Spleen (tissue), 11 donors: ENCODE data around the gene EIF3L. TPM values are rescaled to one million over a fixed set of nuclear protein-coding genes. Genes with fewer than 3 reads are reported as not detected.

ENCODE experiments used
- DNase-seq: peaks from one replicate; pipeline ENCODE4 v3.0.0-alpha.2; 2020
- H3K27ac ChIP-seq, 8 donors: fragments of 200-600 bp; sonication (generic) in 7 of 8; 1 replicate in 4 of 8; 2 replicates in 4 of 8; pipeline versions ENCODE4 v1.5.0 to v1.8.0; 2016 to 2021; ENCODE audit warnings: inconsistent platforms in 4 of 8, mild to moderate bottlenecking in 4 of 8, moderate library complexity in 1 of 8
- H3K27me3 ChIP-seq, 7 donors: fragments of 200-600 bp; sonication (generic) in 6 of 7; replicated peaks in 1 of 7; 1 replicate in 4 of 7; 2 replicates in 3 of 7; pipeline versions ENCODE4 v1.5.0 to v1.8.0; 2016 to 2021; ENCODE audit warnings: inconsistent platforms in 3 of 7, mild to moderate bottlenecking in 1 of 7
- H3K36me3 ChIP-seq, 6 donors: fragments of 200-600 bp; sonication (generic) in 5 of 6; 1 replicate in 4 of 6; 2 replicates in 2 of 6; pipeline versions ENCODE4 v1.5.0 to v1.8.0; 2016 to 2021; ENCODE audit warnings: inconsistent platforms in 2 of 6
- H3K4me1 ChIP-seq, 6 donors: fragments of 200-600 bp; sonication (generic) in 5 of 6; 1 replicate in 3 of 6; 2 replicates in 3 of 6; pipeline versions ENCODE4 v1.5.0 to v1.8.0; 2016 to 2021; ENCODE audit warnings: inconsistent platforms in 3 of 6
- H3K4me3 ChIP-seq, 8 donors: fragments of 200-600 bp; sonication (generic) in 7 of 8; 1 replicate in 4 of 8; 2 replicates in 4 of 8; pipeline versions ENCODE4 v1.5.0 to v1.8.0; 2016 to 2021; ENCODE audit warnings: inconsistent platforms in 4 of 8, mild to moderate bottlenecking in 4 of 8, moderate library complexity in 2 of 8
- H3K9me3 ChIP-seq, 8 donors: fragments of 200-600 bp; sonication (generic) in 7 of 8; 1 replicate in 4 of 8; 2 replicates in 4 of 8; pipeline versions ENCODE4 v1.5.0 to v1.8.0; 2016 to 2021; ENCODE audit warnings: inconsistent platforms in 4 of 8
- POLR2A ChIP-seq, 3 donors: fragments of 450-650 bp; IDR thresholded peaks; one replicate each; pipeline ENCODE4 v1.5.1; 2017; ENCODE audit warnings: antibody characterized with exemption in 3 of 3, mild to moderate bottlenecking in 1 of 3
- POLR2AphosphoS5 ChIP-seq, 3 donors: sonication (generic); formaldehyde crosslinking; IDR thresholded peaks; one replicate each; pipeline ENCODE4 v1.5.1; 2017; ENCODE audit warnings: antibody characterized with exemption in 3 of 3
- WGBS, 5 donors: extraction: QIAGEN DNeasy Blood & Tissue Kit in 3 of 5; methylation state at CpG; one replicate each; pipeline versions ENCODE4 v1.1.5 to v1.1.7; 2013 to 2018; 5-methylcytosine and 5-hydroxymethylcytosine counted together
- intact Hi-C: fragments of 100-400 bp; cut with DNase I; formaldehyde crosslinking; loops from one replicate; pipeline ENCODE4 v1.15.0; 2023; ENCODE audit warnings: low total_unique reads
- polyA plus RNA-seq, 3 donors: library from polyadenylated mRNA; stranded (reverse); fragments of 200-250 nt; gene quantifications; one replicate each; pipeline ENCODE4 v1.2.1, GENCODE V29; 2013
- total RNA-seq, 7 donors: library from RNA; depleted of rRNA in 3 of 7; stranded (reverse); fragments of >200 nt in 3 of 7; fragmentation: NEBNext Ultra II Directional in 4 of 7; extraction: Animal tissue kit (Norgen Biotek cat#: 25700) in 4 of 7; gene quantifications; one replicate each; pipeline versions ENCODE4 v1.1.0 to v1.2.1, GENCODE V29; 2016 to 2021
- TF ChIP-seq, protein P1 (sequence below), 11 experiments: fragments of 200-600 bp in 7 of 11; fragments of 450-650 bp in 4 of 11; sonication (generic) in 4 of 11; IDR thresholded peaks in 8 of 11; conservative IDR thresholded peaks in 3 of 11; 1 replicate in 7 of 11; 2 replicates in 4 of 11; pipeline versions ENCODE4 v1.4.0 to v1.8.0; 2016 to 2021; ENCODE audit warnings: antibody characterized with exemption in 11 of 11, inconsistent platforms in 4 of 11, mild to moderate bottlenecking in 1 of 11
- donor health status: healthy with polysubstance abuse.
- donor health status: DM: no; HTN: no; CAD: no; lungs with moderate emphysema.
- donor health status: DM: no; HTN: no; CAD: no.
- donor health status: Bipolar disorder and iron deficiency.
- donor health status: healthy.
- donor health status: DM: no; HTN: no; CAD: no.
- donor health status: DM: yes; HTN: yes; CAD: no.

The EIF3L gene
- total and polyA plus RNA-seq, 10 donors = 254 to 407 (median 334) TPM

DNA sequence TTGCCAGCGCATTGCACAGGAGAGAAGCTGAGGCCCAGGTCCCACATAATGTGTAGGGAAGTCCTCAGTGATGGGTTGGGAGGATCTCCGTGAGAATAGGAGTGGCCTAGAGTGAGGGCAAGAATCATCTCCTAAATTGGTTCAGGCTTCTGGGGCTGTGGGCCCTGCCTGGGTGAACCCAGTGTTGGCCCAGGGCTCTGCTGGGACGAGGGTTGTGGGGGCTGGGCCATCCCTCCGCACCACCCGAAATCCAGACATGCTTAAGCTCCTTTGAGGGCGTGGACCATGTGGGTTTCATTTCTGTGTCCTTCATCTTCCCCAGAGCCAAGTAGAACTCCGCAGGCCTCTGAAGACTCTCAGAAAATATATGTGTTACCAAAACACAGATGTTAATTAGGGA is 60.5 kb downstream of the EIF3L start:
- Histone ChIP-seq H3K36me3 (peaks cover 0 to 49% (median 7%) of the 10 kb centered on the region in 6 donors), H3K27me3 (no peaks in the 10 kb centered on the region), H3K4me3 (no peak overlapping the region), H3K9me3 (no peaks in the 10 kb centered on the region), H3K27ac (no peak overlapping the region), H3K4me1 (peaks cover 2 to 43% (median 22%) of the 10 kb centered on the region in 6 donors)
- DNase-seq = no peak
- TF ChIP-seq POLR2A (IDR thresholded peaks at IDR 0.05) = no peak
- TF ChIP-seq, protein P1, sequence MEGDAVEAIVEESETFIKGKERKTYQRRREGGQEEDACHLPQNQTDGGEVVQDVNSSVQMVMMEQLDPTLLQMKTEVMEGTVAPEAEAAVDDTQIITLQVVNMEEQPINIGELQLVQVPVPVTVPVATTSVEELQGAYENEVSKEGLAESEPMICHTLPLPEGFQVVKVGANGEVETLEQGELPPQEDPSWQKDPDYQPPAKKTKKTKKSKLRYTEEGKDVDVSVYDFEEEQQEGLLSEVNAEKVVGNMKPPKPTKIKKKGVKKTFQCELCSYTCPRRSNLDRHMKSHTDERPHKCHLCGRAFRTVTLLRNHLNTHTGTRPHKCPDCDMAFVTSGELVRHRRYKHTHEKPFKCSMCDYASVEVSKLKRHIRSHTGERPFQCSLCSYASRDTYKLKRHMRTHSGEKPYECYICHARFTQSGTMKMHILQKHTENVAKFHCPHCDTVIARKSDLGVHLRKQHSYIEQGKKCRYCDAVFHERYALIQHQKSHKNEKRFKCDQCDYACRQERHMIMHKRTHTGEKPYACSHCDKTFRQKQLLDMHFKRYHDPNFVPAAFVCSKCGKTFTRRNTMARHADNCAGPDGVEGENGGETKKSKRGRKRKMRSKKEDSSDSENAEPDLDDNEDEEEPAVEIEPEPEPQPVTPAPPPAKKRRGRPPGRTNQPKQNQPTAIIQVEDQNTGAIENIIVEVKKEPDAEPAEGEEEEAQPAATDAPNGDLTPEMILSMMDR (IDR thresholded peaks at IDR 0.05 in 8 of 11, conservative IDR thresholded peaks at IDR 0.05 in 3 of 11) = no peak
- TF ChIP-seq POLR2AphosphoS5 (IDR thresholded peaks at IDR 0.05) = no peak
- intact Hi-C loops = no loop called here
- 90 to 94% (median 92%) methylated on average over 7 of the region's 7 CpGs for WGBS, 5 donors

DNA sequence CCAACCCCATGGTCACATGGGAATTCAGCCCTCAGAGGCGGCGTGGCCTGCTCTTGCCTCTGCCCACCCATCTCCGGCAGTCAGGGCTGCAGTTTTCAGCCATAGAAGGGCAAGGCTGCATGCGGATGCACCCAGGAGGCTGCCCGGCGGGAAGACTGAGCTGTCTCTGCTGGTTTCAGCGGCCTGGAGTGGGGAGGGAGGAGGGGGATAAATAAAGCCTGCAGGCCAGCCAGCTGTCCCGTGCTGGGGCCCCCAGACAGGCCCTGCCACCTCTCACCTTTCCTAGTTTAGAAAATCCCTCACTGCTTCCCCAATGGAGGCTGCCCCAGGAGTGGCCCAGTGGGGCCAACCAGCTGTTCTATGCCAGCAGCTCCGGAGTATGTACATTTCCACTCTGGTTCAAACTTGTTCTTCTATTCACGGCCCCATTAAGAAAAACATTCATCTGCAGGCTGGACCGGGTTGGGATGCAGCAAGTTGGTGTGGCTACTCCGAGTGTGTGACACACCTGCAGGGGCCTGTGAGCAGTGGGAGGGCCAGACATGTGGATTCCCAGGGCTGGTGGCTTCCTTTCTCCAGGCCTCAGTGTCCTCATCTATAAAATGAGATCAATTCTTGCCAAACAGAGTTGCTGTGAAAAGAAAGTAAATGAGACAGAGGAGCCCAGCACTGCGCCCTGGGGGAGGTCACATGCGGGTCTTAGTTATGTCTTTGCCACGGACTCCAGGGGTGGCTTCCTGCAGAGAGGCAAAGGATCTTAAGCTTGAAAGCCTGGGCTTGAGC is 61.9 kb downstream of the EIF3L start:
- H3K9me3 ChIP-seq = no peaks in the 10 kb centered on the region
- H3K36me3 ChIP-seq = peaks cover 0 to 62% (median 12%) of the 10 kb centered on the region in 6 donors
- WGBS, 5 donors = 91 to 95% (median 94%) methylated on average over 15 of the region's 15 CpGs
- H3K27me3 ChIP-seq = no peaks in the 10 kb centered on the region
- H3K4me1 ChIP-seq = peaks cover 0 to 33% (median 14%) of the 10 kb centered on the region in 6 donors
- DNase-seq = no peak
- H3K27ac ChIP-seq = no peak overlapping the region
- no peak for TF ChIP-seq POLR2A (IDR thresholded peaks at IDR 0.05)
- no peak for TF ChIP-seq POLR2AphosphoS5 (IDR thresholded peaks at IDR 0.05)
- TF ChIP-seq, protein P1 (IDR thresholded peaks at IDR 0.05 in 8 of 11, conservative IDR thresholded peaks at IDR 0.05 in 3 of 11) = no peak
- H3K4me3 ChIP-seq = no peak overlapping the region
- intact Hi-C loops = no loop called here

DNA sequence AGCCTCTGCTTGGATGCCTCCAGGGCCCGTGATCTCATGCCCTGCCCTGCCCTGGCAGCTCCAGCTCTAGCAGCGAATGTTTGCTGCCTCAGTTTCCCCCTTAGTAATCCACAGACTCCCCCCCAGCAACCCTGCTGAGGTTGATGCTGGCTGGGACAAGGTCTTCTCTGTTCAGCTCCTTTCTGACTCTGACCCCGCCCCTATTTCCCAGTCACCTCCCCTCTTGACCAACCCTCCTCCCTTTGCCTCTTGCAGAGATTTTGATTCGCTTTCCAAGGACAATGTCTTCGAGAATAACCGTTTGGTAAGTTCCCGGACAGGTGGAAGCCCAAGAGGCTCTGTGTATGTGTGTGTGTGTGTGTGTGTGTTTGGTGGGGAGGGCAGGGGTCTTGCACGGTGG is 62.5 kb downstream of the EIF3L start:
- DNase-seq = no peak
- intact Hi-C loops = no loop called here
- no peaks in the 10 kb centered on the region for H3K27me3 ChIP-seq
- peaks cover 0 to 31% (median 12%) of the 10 kb centered on the region in 6 donors for H3K4me1 ChIP-seq
- no peak overlapping the region for H3K4me3 ChIP-seq
- 88 to 98% (median 92%) methylated on average over 8 of the region's 8 CpGs for WGBS, 5 donors
- no peaks in the 10 kb centered on the region for H3K9me3 ChIP-seq
- peaks cover 0 to 68% (median 15%) of the 10 kb centered on the region in 6 donors for H3K36me3 ChIP-seq
- H3K27ac ChIP-seq = no peak overlapping the region
- no peak for TF ChIP-seq POLR2AphosphoS5 (IDR thresholded peaks at IDR 0.05)
- no peak for TF ChIP-seq POLR2A (IDR thresholded peaks at IDR 0.05)

DNA sequence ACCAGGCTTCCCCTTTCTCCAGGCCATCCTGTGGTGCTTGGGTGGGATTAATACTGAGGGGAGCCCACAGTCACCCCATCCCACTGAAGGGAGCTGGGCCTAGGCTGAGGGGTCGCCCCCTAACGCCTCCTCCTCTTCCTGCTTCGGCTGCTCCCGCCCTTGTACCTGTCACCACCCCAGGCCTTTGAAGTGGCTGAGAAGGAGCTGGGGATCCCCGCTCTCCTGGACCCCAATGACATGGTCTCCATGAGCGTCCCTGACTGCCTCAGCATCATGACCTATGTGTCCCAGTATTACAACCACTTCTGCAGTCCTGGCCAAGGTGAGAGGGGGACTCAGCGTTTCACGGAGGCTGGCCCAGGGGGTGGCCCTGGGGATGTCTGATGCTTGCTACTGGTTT is 63.0 kb downstream of the EIF3L start:
- H3K9me3 ChIP-seq = no peaks in the 10 kb centered on the region
- peaks cover 0 to 26% (median 8%) of the 10 kb centered on the region in 6 donors for H3K4me1 ChIP-seq
- TF ChIP-seq POLR2A (IDR thresholded peaks at IDR 0.05) = no peak
- TF ChIP-seq POLR2AphosphoS5 (IDR thresholded peaks at IDR 0.05) = no peak
- TF ChIP-seq, protein P1 (IDR thresholded peaks at IDR 0.05 in 8 of 11, conservative IDR thresholded peaks at IDR 0.05 in 3 of 11) = no peak
- intact Hi-C loops = no loop called here
- peaks cover 0 to 73% (median 17%) of the 10 kb centered on the region in 6 donors for H3K36me3 ChIP-seq
- no peak overlapping the region for H3K27ac ChIP-seq
- H3K27me3 ChIP-seq = no peaks in the 10 kb centered on the region
- no peak overlapping the region for H3K4me3 ChIP-seq
- DNase-seq = no peak
- 78 to 97% (median 82%) methylated on average over 7 to 8 of the region's 8 CpGs for WGBS, 5 donors
